HepG2 (cell line): Measurements from ENCODE around the gene SLC35B4. TPM values are rescaled to one million over a fixed set of nuclear protein-coding genes. Genes with fewer than 3 reads are reported as not detected.

Source experiments
- ARID2 ChIP-seq: sonication (generic); formaldehyde crosslinking; IDR thresholded peaks from 2 replicates; pipeline ENCODE4 v1.8.1; 2022; ENCODE audit warnings: mild to moderate bottlenecking, missing genetic modification reagents, borderline replicate concordance
- BATF2 ChIP-seq: sonication (generic); formaldehyde crosslinking; IDR thresholded peaks from 2 replicates; pipeline ENCODE4 v1.8.0; 2022; ENCODE audit warnings: mild to moderate bottlenecking, missing genetic modification reagents, moderate library complexity
- CAMTA2 ChIP-seq: sonication (generic); formaldehyde crosslinking; IDR thresholded peaks from 2 replicates; pipeline ENCODE4 v1.4.0; 2020; ENCODE audit warnings: mild to moderate bottlenecking, missing genetic modification reagents, borderline replicate concordance
- EZH2 ChIP-seq: conservative IDR thresholded peaks from 2 replicates; pipeline ENCODE4 v1.6.1; 2012; ENCODE audit warnings: mild to moderate bottlenecking, low read depth, low read length, moderate library complexity
- FOXM1 ChIP-seq: sonication (generic); formaldehyde crosslinking; IDR thresholded peaks from 2 replicates; pipeline ENCODE4 v1.5.0; 2020; ENCODE audit warnings: missing genetic modification reagents
- GRHL1 ChIP-seq: sonication (generic); formaldehyde crosslinking; conservative IDR thresholded peaks from 2 replicates; pipeline ENCODE4 v1.8.0; 2022; ENCODE audit warnings: missing genetic modification reagents
- HNRNPLL ChIP-seq: fragments of 200-400 bp; formaldehyde crosslinking; IDR thresholded peaks from 2 replicates; pipeline ENCODE4 v1.6.1; 2017; ENCODE audit warnings: mild to moderate bottlenecking, low read depth, low read length; ENCODE audit not compliant: poor library complexity, severe bottlenecking
- NFIB ChIP-seq: sonication (generic); formaldehyde crosslinking; IDR thresholded peaks from 2 replicates; pipeline ENCODE4 v1.9.0; 2021; ENCODE audit warnings: missing genetic modification reagents, mild to moderate bottlenecking, borderline replicate concordance
- PAWR ChIP-seq: sonication (generic); formaldehyde crosslinking; IDR thresholded peaks from 2 replicates; pipeline ENCODE4 v1.4.0; 2020; ENCODE audit warnings: missing genetic modification reagents, mild to moderate bottlenecking, borderline replicate concordance
- PLSCR1 ChIP-seq: sonication (generic); formaldehyde crosslinking; IDR thresholded peaks from 2 replicates; pipeline ENCODE4 v1.5.0; 2020; ENCODE audit warnings: missing genetic modification reagents, mild to moderate bottlenecking, borderline replicate concordance
- SMARCE1 ChIP-seq: fragments of 450-650 bp; IDR thresholded peaks from 2 replicates; pipeline ENCODE4 v1.6.1; 2017; ENCODE audit warnings: borderline replicate concordance
- SMYD3 ChIP-seq: sonication (generic); formaldehyde crosslinking; IDR thresholded peaks from 2 replicates; pipeline ENCODE4 v1.8.1; 2023; ENCODE audit warnings: mild to moderate bottlenecking, missing genetic modification reagents
- SP5 ChIP-seq: IDR thresholded peaks from 2 replicates; pipeline ENCODE4 v1.6.1; 2016; ENCODE audit warnings: low read depth, borderline replicate concordance
- TCF7 ChIP-seq: sonication (generic); IDR thresholded peaks from 2 replicates; pipeline ENCODE4 v1.6.1; 2016; ENCODE audit warnings: antibody characterized with exemption, low read depth
- TMF1 ChIP-seq: sonication (generic); formaldehyde crosslinking; IDR thresholded peaks from 2 replicates; pipeline ENCODE4 v1.8.1; 2022; ENCODE audit warnings: low read depth, missing genetic modification reagents
- XRCC5 ChIP-seq: fragments of 200-400 bp; formaldehyde crosslinking; optimal IDR thresholded peaks from 2 replicates; pipeline ENCODE3; 2017; ENCODE audit warnings: mild to moderate bottlenecking, low read length
- ZBTB21 ChIP-seq: sonication (generic); formaldehyde crosslinking; IDR thresholded peaks from 2 replicates; pipeline ENCODE4 v1.4.0; 2020; ENCODE audit warnings: missing genetic modification reagents
- ZFP36L1 ChIP-seq: sonication (generic); formaldehyde crosslinking; IDR thresholded peaks from 2 replicates; pipeline ENCODE4 v1.8.0; 2022; ENCODE audit warnings: mild to moderate bottlenecking, missing genetic modification reagents, moderate library complexity
- ZNF33A ChIP-seq: sonication (generic); formaldehyde crosslinking; IDR thresholded peaks from 2 replicates; pipeline ENCODE4 v1.5.1; 2020; ENCODE audit warnings: missing genetic modification reagents, mild to moderate bottlenecking, moderate library complexity, borderline replicate concordance
- ZNF382 ChIP-seq: sonication (generic); formaldehyde crosslinking; IDR thresholded peaks from 2 replicates; pipeline ENCODE4 v1.5.0; 2020; ENCODE audit warnings: missing genetic modification reagents, mild to moderate bottlenecking, borderline replicate concordance
- ZNF768 ChIP-seq: sonication (generic); formaldehyde crosslinking; IDR thresholded peaks from 2 replicates; pipeline ENCODE4 v1.4.0; 2020; ENCODE audit warnings: missing genetic modification reagents
- ZNF775 ChIP-seq: sonication (generic); formaldehyde crosslinking; IDR thresholded peaks from 2 replicates; pipeline ENCODE4 v1.4.0; 2020; ENCODE audit warnings: missing genetic modification reagents, mild to moderate bottlenecking, moderate library complexity, borderline replicate concordance
- ZNF841 ChIP-seq: sonication (generic); formaldehyde crosslinking; IDR thresholded peaks from 2 replicates; pipeline ENCODE4 v1.8.1; 2023; ENCODE audit warnings: missing genetic modification reagents, borderline replicate concordance
- polyA plus RNA-seq, 8 experiments: library from polyadenylated mRNA; depleted of rRNA in 3 of 8; stranded (reverse) in 7 of 8; unstranded in 1 of 8; fragments of >200 nt; fragmentation: Illumina TruSeq in 4 of 8; extraction: Trizol in 4 of 8; gene quantifications; 2 replicates each; pipeline versions ENCODE4 v1.2.1 to v1.2.3, GENCODE V29; 2011 to 2016; ENCODE audit warnings: low read depth in 4 of 8, missing spikeins in 1 of 8, mixed read lengths in 1 of 8; ENCODE audit not compliant: insufficient read depth in 1 of 8
- total RNA-seq, 5 experiments: library from RNA; depleted of rRNA; stranded (reverse); fragments of >200 nt; fragmentation: Illumina TruSeq; extraction: Trizol; gene quantifications; 2 replicates each; pipeline ENCODE4 v1.2.3, GENCODE V29; 2016; ENCODE audit warnings: low read depth in 1 of 5
- TF ChIP-seq, protein P1 (sequence below): sonication (generic); formaldehyde crosslinking; IDR thresholded peaks from 2 replicates; pipeline ENCODE4 v1.8.0; 2022; ENCODE audit warnings: missing genetic modification reagents, mild to moderate bottlenecking, borderline replicate concordance
- TF ChIP-seq, protein P2 (sequence below): sonication (generic); formaldehyde crosslinking; IDR thresholded peaks from 2 replicates; pipeline ENCODE4 v1.8.0; 2023; ENCODE audit warnings: mild to moderate bottlenecking, missing genetic modification reagents

The SLC35B4 gene
- total and polyA plus RNA-seq, 2 of the 13 experiments (the other 11 are each of a cell fraction or from before 2014, with no cell fraction given): 17.1 to 17.8 TPM

DNA sequence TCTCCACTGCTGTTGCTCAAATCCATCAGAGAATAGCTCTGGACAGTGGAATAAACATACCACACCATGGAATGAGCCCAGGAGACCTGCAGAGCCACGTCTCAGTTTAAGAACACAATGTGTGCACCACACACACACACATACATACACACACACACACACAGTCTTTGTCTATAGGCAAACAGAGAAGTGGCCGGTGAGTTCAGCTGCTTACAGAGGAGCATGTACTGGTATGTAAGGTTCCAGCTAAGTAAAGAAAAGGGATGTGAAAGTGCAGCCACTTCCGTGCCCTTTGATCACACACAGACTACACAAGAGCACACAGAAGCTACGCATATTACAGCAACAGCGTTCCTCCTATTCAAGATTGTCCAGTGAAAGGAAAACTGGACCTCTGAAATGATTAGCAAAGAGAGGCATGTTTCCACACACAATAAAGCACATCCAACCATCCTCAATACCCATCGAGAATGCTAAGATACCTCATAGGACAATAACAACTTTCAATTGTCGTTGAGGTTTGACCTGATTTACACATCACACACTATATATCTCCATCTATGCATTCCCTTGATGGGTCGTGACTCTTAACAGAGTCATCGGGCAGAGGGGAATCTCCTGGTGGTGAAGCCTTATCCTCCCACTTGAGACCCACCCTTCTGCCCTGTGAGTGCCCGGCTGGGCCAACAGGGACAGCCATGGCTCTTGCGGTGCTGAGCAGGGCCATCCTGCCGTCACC, 23.6 kb downstream of the SLC35B4 start (continued):
- TF ChIP-seq PLSCR1 (CRISPR knock-in tag) (no peak), HNRNPLL (no peak), ZNF775 (no peak), PAWR (CRISPR knock-in tag) (no peak), EZH2 (no peak), ZNF33A (CRISPR knock-in tag) (no peak), ZFP36L1 (CRISPR knock-in tag) (no peak), ARID2 (CRISPR knock-in tag) (no peak), BATF2 (CRISPR knock-in tag) (no peak), NFIB (no peak), FOXM1 (CRISPR knock-in tag) (no peak), CAMTA2 (no peak), GRHL1 (CRISPR knock-in tag) (no peak), XRCC5 (peak; percentile 35), SMARCE1 (no peak), ZNF768 (no peak), TMF1 (CRISPR knock-in tag) (no peak), ZNF841 (CRISPR knock-in tag) (no peak), ZBTB21 (CRISPR knock-in tag) (no peak), TCF7 (peak; percentile 53), SMYD3 (CRISPR knock-in tag) (no peak), SP5 (no peak), ZNF382 (CRISPR knock-in tag) (no peak)
- TF ChIP-seq, protein P1, sequence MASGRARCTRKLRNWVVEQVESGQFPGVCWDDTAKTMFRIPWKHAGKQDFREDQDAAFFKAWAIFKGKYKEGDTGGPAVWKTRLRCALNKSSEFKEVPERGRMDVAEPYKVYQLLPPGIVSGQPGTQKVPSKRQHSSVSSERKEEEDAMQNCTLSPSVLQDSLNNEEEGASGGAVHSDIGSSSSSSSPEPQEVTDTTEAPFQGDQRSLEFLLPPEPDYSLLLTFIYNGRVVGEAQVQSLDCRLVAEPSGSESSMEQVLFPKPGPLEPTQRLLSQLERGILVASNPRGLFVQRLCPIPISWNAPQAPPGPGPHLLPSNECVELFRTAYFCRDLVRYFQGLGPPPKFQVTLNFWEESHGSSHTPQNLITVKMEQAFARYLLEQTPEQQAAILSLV: no peak
- TF ChIP-seq, protein P2, sequence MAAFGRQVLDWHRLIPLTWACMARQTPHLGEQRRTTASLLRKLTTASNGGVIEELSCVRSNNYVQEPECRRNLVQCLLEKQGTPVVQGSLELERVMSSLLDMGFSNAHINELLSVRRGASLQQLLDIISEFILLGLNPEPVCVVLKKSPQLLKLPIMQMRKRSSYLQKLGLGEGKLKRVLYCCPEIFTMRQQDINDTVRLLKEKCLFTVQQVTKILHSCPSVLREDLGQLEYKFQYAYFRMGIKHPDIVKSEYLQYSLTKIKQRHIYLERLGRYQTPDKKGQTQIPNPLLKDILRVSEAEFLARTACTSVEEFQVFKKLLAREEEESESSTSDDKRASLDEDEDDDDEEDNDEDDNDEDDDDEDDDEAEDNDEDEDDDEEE (CRISPR knock-in tag): no peak
